Measurements from ENCODE around the gene GET3.
"Not testable (repeated sequence)": the region's sequence is repeated elsewhere in the genome, so short reads cannot be mapped to it uniquely, and the experiment has no call there.

Gene GET3

DNA sequence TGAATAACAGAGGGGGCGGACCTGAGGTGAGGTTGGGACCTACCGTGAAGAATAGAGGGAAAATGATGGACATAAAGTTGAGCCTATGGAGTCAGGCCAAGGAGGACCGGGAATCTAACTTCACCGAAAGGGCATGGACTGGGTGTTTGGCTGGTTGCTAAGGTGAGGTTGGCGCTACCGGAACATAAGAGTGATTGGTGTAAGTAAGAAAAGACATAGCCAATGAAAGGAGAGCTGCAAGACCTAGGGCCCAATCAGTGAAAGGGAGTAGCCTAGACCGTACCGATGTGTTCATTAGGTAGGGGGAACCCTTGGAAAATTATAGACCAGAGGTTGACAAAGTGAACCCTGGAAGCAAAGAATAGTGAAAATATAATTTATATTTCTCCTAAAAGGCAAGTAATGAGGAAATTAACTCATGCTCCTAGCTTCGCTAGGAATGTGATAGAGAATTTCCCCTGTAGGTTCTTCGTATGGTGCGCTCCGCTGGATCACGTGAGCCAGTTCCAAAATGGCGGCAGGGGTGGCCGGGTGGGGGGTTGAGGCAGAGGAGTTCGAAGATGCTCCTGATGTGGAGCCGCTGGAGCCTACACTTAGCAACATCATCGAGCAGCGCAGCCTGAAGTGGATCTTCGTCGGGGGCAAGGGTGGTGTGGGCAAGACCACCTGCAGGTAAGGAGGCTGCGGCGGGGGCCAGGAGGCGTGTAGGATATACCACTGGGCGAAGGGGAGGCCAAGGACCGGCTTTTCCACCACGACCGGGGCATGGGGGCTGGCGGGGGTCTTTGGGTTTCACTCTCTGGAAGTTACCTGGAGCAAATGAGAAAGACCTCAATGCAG lies at the start of gene GET3:
TSS of gene GET3 (plus strand) at position 503 of the 840 bp plus-strand sequence. CDS start at position 512, 9 bp downstream.
- DNase-seq (ENCODE audit: low read depth), result peak; percentile 68

DNA sequence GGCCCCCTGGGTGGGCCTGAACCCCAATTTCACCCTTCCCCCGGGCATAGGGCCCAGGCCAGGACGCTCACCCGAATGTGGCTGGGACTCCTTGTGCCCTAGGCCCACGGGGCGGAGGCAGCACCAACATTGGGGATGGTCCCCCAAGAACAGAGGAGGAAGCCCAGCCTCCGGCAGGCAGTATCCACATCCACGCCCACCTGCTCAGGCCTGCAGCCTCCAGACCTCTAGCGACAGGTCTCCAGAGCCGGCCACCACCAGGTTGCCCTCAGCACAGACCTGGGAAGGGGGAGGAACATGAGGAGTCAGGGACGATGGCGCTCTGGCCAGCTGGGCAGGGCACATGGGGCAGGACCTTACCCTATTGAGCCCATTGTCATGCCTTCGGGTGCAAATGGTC lies 48.3 kb upstream of the GET3 start:
- no peak for DNase-seq (ENCODE audit: low read depth)

- DNase-seq (ENCODE audit: low read depth), result no peak
Measured at GRCh38 chr19:12689581-12690216, 47.6 kb upstream of the GET3 start.

DNA sequence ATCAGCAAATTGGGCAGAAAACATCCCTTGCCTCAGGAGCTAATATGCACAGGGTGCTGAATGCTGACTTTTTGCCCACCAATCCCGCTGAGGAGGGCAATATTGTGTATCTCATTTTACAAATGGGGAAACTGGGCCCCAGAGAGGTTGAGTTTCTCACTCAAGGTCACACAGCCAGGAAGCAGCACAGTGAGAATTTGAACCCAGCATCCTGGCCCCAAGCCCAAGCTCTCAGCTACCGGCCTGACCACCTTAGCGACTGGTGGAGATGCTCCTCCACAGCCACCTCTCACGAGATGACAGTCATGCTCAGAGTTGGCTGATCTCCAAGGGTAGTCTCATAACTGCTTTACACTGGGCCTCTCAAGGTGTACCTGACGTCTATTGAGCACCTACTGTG lies 44.3 kb upstream of the GET3 start:
- DNase-seq (ENCODE audit: low read depth), result no peak

DNA sequence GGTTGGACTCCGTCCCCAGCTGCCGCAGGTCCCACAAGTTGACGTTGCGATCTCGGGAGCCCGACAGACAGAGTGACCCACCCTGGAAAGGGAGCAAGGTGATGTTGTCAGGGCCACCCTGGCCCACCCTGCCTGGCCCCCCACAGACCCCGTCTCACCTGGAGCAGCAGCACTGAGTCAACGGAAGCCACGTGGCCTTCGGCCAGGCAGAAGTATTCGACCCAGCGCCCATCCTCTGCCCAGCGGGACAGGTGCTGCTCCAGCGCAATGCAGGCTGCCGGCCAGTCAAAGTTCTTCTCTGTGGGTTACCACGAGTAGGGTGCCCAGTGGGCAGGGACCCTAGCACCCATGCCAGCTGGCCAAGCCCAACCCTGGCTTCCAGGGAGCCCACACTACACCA lies 42.7 kb upstream of the GET3 start:
- no peak for DNase-seq (ENCODE audit: low read depth)

GRCh38 chr19:12695096-12695495 lies 42.2 kb upstream of the GET3 start:
- DNase-seq (ENCODE audit: low read depth), result no peak

DNA sequence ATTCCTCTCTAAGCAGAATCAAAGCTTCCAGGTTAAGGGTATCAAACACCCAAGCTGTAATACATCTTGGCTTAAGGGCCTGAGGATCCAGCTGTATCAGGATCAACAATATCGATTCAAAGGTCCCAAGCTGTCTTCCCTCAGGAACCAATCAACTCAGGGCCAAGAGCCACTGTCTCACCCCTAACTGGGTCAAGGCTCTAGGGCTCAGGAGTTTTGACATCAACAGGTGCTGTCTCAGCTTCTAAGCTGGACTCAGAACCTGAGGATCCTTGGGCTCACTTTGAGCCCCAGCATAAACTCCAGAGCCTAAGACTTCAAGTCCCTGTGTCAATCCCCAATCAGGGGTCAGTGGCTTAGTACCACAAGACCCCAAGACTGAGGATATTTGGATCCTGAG lies 41.8 kb upstream of the GET3 start:
- no peak for DNase-seq (ENCODE audit: low read depth)

DNA sequence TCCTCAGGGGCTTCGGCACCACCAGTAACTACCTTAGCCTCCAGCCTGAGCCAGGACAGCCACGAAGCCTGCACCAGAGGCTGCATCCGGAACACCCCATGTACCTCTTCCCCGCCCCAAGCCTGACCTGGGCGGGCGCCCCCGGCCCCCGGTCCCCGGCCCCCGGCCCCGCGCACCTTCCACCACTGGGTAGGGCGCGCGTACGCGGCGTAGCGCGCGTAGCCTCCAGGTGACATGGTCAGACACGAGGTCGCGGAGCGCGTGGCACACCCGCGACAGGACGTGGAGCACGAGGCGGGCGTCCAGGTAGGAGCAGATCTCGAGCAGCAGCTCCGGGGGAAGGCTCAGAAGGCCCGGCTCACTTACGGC lies 41.3 kb upstream of the GET3 start:
- DNase-seq (ENCODE audit: low read depth), result no peak

GRCh38 chr19:12696366-12697335 lies 40.6 kb upstream of the GET3 start, which contains the start of gene FBXW9:
TSS of gene FBXW9 (minus strand) at chr19:12696631. CDS start at chr19:12696581, 50 bp downstream.
- peak; percentile 98 for DNase-seq (ENCODE audit: low read depth)

DNA sequence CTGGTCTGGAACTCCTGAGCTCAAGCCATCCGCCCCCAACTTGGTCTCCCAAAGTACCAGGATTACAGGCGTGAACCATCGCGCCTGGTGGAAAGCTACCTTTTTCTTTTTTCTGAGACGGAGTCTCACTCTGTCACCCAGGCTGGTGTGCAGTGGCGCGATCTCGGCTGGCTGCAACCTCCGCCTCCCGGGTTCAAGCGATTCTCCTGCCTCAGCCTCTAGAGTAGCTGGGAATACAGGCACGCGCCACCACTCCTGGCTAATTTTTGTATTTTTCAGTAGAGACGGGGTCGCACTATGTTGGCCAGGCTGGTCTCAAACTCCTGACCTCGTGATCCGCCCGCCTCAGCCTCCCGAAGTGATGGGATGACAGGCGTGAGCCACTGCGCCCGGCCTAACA lies 39.9 kb upstream of the GET3 start:
- not testable (repeated sequence) for DNase-seq (ENCODE audit: low read depth)

GRCh38 chr19:12698138-12698537 lies 39.2 kb upstream of the GET3 start:
- DNase-seq (ENCODE audit: low read depth), result no peak

- no peak for DNase-seq (ENCODE audit: low read depth)
Measured at GRCh38 chr19:12701596-12702282, 35.6 kb upstream of the GET3 start.

GRCh38 chr19:12703046-12703445 lies 34.3 kb upstream of the GET3 start:
- no peak for DNase-seq (ENCODE audit: low read depth)

DNA sequence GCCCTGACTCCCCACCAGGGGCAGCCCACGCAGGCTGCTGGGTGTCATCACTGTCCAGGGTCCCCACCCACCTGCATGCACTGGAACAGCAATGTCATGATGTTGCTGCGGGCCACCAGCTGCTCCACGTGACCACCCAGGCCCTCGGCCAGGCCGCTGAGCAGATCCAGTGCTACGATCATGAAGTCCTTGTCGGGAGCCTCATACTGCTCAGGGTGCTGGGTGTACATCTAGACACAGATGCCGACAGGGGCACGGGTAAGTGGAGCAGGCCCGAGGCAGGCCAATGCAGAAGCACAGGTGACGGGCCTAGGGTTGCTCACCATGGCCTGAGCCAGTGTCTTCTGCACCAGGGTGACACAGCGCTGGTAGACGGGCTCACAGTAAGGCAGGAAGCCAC lies 32.1 kb upstream of the GET3 start:
- DNase-seq (ENCODE audit: low read depth), result no peak

DNA sequence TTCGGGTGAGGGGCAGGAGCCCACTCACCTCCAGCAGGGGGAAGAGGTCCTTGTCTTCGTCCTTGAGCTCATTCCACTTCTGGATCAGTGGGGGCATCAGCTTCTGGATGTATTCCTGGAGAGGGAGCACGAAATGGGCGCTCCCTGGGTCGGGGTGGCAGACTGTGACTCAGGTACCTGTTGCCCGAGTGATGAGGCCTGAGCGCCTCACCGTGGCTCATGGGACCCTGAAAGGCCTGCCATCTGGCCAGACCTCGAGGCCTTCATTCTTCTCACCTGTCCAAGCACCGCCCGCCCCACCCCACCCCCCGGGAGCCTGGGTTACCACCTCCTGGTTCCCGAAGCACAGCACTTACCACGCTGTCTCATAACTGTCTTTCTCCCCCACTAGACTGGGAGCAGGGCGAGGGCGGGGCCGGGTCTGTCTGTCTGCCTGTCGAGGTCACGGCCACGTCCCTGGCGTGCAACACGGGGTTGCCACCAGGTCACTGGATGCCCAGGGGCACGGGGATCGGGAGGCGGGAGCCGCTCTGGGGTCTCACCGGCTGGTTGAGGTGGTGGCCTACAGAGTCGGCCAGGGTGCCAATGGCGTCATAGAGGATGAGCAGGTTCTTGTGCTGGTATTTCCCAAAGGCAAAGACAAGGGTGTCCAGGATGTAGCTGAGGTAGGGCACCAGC lies 31.5 kb upstream of the GET3 start:
- no peak for DNase-seq (ENCODE audit: low read depth)

GRCh38 chr19:12706332-12706718 lies 31.0 kb upstream of the GET3 start:
- no peak for DNase-seq (ENCODE audit: low read depth)

DNA sequence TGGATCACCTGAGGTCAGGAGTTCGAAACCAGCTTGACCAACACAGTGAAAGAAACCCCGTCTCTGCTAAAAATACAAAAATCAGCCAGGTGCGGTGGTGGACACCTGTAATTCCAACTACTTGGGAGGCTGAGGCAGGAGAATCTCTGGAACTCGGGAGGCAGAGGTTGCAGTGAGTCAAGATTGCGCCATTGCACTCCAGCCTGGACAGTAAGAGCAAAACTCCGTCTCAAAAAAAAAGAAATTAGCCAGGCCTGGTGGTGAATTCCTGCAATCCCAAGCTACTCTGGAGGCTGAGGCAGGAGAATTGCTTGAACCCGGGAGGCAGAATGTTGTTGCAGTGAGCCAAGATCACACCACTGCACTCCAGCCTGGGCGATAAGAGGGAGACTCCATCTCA lies 28.7 kb upstream of the GET3 start:
- DNase-seq (ENCODE audit: low read depth), result no peak

- DNase-seq (ENCODE audit: low read depth), result no peak
Measured at GRCh38 chr19:12711187-12711586, 26.1 kb upstream of the GET3 start.

DNA sequence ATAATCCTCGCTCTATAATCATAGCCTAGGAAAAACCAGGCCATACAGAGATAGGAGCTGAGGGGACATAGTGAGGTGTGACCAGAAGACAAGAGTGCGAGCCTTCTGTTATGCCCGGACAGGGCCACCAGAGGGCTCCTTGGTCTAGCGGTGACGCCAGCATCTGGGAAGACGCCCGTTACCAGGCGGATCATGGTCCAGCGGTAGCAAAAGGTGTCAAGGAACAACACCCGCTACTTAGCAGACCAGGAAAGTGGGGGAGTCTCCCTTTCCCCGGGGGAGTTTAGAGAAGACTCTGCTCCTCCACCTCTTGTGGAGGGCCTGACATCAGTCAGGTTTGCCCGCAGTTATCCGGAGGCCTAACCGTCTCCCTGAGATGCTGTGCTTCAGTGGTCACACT lies 25.2 kb upstream of the GET3 start:
- not testable (repeated sequence) for DNase-seq (ENCODE audit: low read depth)

DNA sequence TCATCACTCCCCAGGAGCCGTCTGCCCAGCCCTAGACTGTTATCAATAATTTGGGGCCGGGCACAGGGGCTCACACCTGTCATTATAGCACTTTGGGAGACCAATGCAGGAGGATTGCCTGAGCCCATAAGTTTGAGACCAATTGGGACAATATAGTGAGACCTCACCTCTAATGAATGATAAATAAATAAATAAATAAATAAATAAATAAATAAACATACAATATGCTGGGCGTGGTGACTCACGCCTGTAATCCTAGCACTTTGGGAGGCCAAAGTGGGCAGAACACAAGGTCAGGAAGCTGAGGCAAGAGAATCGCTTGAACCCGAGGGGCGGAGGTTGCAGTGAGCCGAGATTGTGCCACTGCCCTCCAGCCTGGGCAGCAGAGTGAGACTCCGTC lies 24.0 kb upstream of the GET3 start:
- DNase-seq (ENCODE audit: low read depth), result not testable (repeated sequence)

- DNase-seq (ENCODE audit: low read depth), result no peak
Measured at GRCh38 chr19:12715102-12715501, 22.2 kb upstream of the GET3 start.
